ENCODE data around the gene ACTN4.

GRCh38 chr19:38624822-38625221 is 22.6 kb upstream of the ACTN4 start:
- TF ChIP-seq CTCF (IDR thresholded peaks at IDR 0.05) (no peak), MAX (CRISPR knock-in tag; IDR thresholded peaks at IDR 0.05) (no peak), ZNF532 (CRISPR knock-in tag; IDR thresholded peaks at IDR 0.05; ENCODE audit: borderline replicate concordance) (no peak), E2F4 (CRISPR knock-in tag; IDR thresholded peaks at IDR 0.05; ENCODE audit: borderline replicate concordance, low read depth) (no peak), NR1H2 (CRISPR knock-in tag; IDR thresholded peaks at IDR 0.05) (no peak), JUN (CRISPR knock-in tag; IDR thresholded peaks at IDR 0.05) (no peak), ZBTB43 (CRISPR knock-in tag; IDR thresholded peaks at IDR 0.05) (no peak)
